HG03342 (cell line): ENCODE data around the gene NDUFS1.
A peak's percentile ranks its signal among the peaks of the same experiment; 100 is the strongest.
"Not testable (repeated sequence)": the region's sequence is repeated elsewhere in the genome, so short reads cannot be mapped to it uniquely, and the experiment has no call there.

Experiments used
- ATAC-seq: cut with Tn5 transposase; IDR thresholded peaks from one replicate; pipeline ENCODE4 v1.9.1; 2021; ENCODE audit warnings: mild to moderate bottlenecking, moderate library complexity; ENCODE audit not compliant: unreplicated experiment

The NDUFS1 gene

GRCh38 chr2:206105541-206105940, 53.7 kb downstream of the NDUFS1 start:
- no peak for ATAC-seq

DNA sequence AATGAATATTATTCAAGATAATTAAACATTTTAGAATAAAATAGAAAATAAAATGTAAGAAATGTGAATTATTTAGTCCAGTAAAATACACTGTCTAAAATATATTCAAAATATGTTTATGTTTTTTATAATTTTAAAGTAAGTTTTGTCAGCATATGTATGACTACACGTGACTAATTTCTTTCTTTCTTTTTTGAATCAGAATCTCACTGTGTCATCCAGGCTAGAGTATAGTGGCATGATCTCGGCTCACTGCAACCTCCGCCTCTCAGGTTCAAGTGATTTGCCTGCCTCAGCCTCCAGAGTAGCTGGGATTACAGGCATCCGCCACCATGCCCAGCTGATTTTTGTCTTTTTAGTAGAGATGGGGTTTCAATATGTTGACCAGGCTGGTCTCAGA, 54.2 kb downstream of the NDUFS1 start:
- no peak for ATAC-seq

- ATAC-seq = not testable (repeated sequence)
These were observed 60.4 kb downstream of the NDUFS1 start for GRCh38 chr2:206098872-206099271.

GRCh38 chr2:206098471-206098870, 60.8 kb downstream of the NDUFS1 start:
- no peak for ATAC-seq

GRCh38 chr2:206096876-206097275, 62.4 kb downstream of the NDUFS1 start:
- no peak for ATAC-seq

- no peak for ATAC-seq
These were observed 63.5 kb downstream of the NDUFS1 start for GRCh38 chr2:206095536-206096332.

DNA sequence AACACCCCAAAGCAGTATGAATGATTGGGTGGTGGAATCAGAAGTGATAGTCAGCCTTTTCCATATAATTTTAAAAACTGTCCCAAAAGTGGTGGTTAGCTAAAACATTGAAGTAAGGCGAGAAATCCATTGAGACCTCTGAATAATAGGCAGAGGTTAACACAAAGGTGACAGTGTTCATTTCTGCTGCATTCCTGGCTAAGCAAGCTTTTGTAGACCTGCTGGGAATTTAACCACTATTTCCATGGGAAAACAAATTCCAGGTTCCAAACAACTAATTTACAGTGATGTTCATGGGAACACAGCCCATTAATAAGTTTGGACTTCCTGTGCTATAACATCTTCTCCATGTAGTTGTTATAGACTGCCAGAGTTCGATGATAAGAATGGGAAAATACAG, 66.9 kb downstream of the NDUFS1 start:
- ATAC-seq = no peak

DNA sequence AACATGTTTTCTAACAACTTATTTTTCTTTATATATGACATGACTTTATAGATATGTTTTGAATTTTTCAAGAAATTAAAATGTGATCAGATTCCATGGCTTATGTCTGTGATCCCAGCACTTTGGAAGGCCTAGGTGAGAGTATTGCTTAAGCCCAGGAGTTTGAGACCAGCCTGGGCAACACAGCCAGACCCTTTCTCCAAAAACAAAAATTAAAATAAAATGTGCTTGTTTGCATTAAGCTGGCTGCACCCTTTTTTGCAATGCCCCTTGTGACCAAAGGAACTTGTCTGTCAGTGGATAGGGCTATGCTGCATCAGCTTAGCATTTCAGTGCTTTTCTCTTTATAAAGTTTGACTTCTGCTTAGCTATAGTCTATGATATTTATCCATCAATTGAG, 71.0 kb downstream of the NDUFS1 start:
- ATAC-seq = no peak

DNA sequence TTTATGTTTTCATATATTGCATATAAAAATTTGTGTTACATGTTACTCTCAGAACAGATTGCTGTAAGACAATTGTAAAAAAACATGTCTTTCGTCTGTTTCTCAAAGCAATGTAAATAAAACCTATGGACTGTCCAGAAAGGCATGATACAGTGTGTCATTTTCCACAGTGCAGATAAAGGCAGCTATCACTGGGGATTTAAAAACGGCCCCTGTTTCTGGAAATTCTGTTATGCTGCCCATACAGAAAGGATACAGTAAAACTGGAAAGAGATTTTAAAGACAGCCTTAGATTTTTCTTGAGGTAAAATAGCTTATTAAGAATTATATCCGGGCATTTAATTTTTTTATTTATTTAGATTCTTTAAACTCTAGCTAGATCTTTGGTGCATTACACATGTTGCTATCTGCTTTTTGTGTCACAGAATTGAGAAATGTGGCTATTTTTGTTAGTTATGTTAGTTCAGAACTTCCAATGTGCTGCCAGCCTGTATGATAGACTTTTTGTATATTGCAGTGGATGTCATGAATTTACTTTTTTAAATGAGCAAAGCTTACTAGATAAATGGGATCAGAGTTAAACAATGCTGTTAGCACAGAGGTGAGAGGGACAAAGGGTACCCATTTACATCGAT, 72.4 kb downstream of the NDUFS1 start:
- ATAC-seq = no peak

DNA sequence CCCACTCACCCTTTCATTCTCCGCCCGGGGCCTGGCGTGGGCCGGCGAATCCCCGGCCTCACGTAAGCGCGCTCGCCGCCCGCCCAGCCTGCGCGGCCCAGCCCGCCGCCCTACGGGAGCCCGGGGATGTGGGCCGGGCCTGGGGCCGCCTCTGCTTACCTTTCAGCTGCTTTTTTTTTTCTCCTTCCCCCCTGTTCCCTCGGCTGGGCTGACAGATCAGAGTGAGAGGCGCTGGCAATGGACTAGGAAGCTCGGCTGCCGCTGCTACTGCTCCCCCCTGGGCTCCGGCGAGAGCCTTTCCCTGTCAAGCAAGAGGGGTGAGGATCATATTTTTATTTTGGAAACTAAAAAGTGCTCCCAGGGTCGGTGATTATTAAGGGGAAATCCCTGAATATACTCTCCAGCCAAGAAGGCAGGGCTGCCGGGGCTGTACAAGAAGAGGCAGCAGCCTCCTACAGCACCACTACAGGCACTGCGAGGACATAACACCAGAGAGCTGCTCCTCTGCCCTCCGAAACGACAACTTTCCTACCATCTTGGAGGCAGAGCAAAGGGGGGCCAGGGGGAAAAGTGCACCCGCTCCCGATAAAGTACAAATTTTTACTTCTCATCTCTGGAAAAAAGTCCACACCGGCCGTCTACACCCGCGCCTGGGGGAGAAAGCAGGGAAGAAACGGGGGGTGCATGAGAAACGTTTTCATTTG, 73.3 kb downstream of the NDUFS1 start, which contains the start of gene INO80D:
Gene INO80D, minus strand, starts transcription at position 433 of the 704 bp plus-strand sequence. CDS start 23,158 bp downstream, outside the sequence.
- ATAC-seq = peak; percentile 92

DNA sequence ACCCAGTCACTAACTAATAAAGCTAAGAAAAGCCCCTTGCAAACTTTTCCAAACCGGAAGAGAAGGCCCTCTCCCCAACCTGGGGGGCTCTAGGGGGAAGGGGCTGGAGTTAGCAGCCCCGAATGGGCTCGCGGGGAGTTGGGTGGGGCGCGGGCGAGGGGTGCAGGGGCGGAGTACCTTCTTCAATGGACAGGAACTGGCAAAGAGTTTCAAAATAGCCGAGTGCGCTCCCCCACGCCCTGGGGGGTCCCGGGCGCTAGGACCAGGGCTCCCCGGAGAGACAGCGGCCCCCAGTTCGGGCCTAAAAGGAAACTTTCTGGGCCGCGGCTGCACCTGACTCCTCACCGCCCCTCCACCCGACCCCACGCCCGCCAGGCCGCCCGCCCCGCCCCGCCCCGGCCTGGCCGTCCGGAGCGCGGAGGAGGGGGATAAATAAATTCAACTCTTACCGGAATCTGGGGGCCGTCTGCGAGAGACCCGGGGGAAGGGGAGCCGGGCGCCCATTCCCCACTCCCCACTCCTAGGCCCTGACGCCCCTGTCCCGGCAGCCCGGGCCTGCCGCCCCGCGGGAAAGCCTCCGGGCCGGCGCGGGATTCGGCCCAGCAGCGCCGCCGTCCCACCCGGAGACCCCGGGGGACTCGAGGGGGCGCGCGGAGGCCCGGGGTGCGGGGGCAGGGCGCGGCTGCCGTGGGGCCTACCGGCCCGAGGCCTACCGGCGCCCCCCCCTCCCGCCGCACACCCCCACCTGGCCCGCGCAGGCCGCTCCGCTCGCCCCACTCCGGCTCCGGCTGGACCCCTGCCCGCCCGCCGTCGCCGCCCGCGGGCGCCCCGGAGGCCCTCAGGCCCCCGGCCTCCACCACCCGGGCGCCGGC, 74.1 kb downstream of the NDUFS1 start:
- peak; percentile 30 for ATAC-seq

- ATAC-seq = no peak
These were observed 74.8 kb downstream of the NDUFS1 start for GRCh38 chr2:206084439-206084869.

- ATAC-seq = no peak
These were observed 75.4 kb downstream of the NDUFS1 start for GRCh38 chr2:206083602-206084438.

DNA sequence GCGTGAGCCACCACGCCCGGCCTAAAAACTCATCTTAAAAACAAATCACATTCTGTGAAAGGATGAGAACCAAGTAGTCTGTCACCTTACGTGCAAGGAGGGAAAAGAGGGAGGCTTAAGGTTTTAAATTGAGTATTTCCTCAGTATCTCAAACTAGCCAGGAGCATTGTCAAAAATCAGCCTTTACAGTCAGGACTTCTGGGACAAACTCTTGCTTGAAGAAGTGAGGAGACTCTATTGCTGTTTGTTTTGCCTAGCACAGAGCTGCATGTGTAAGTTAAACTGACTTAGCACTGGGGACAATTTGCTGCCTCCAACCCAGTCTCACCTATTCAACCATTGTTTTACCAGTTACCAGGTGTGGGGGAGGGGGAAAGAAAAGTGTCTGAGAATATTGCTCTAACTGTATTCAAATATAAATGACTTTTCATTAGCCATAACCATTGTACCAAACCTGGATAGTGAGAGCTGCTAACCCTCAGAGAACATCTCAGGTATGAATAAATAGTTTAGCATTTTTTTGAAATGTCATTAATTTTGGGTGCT, 76.9 kb downstream of the NDUFS1 start:
- ATAC-seq = no peak

GRCh38 chr2:206080927-206081326, 78.3 kb downstream of the NDUFS1 start:
- ATAC-seq = no peak

DNA sequence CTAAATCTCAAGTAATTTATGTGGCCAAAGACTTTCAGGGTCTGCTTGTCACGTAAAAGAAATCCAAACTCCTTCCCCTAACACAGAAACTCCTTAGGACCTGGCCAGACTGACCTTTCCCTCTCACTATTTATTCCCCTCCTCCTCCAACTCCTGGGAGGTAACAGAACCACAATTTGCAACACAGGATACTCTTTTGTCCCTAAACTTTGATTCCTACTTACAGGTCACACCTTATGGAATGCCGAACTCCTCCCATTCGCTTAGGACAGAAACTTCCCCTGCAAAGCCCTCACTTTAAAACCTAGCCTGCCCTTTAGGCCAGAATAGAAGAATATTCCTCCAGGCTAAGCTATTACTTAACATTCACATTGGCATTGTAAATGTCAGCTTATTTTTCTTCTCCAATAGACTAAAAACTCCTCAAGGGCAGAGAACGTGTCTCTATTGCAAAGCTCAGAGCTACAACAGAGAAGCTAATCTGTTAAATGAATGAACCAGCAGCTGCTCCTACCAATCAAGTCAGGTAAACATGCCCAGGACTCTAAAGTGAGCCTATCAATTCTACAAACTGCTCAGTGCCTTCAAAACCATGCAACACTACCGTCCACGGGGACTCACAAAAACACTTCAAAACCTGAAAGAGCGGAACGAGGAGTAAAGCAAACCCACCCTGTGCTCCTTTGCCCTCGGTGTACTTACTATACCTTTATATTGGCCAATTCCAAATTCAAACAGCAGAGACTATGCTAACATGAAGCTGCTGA, 79.4 kb downstream of the NDUFS1 start:
- ATAC-seq = no peak

DNA sequence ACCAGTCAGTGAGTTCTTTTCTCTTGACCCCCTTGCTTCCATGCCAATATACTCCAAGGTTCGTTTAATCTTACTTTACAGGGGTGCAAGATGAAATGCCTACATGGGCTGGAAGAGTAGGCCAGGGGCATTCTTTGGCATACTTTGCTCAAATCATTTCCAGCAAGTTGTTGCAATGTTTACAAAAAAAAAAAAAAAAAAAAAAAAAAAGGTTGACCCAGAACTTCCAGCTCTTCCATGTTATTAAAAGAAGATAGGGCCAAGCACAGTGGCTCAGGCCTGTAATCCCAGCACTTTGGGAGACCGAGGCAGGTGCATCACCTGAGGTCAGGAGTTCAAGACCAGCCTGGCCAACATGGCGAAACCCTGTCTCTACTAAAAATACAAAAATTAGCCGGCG, 81.4 kb downstream of the NDUFS1 start:
- not testable (repeated sequence) for ATAC-seq

GRCh38 chr2:206075113-206075512, 84.1 kb downstream of the NDUFS1 start:
- no peak for ATAC-seq

GRCh38 chr2:206071807-206072206, 87.4 kb downstream of the NDUFS1 start:
- ATAC-seq = no peak
